GM18508 (cell line): ENCODE data around the gene KCNH2.

Source experiments
- ATAC-seq: cut with Tn5 transposase; IDR thresholded peaks from one replicate; pipeline ENCODE4 v1.9.1; 2021; ENCODE audit warnings: moderate number of reproducible peaks; ENCODE audit not compliant: insufficient read depth, unreplicated experiment

The KCNH2 gene

GRCh38 chr7:150962553-150963399, 15.3 kb downstream of the KCNH2 start:
- ATAC-seq = no peak

GRCh38 chr7:150962290-150962552, 15.9 kb downstream of the KCNH2 start:
- ATAC-seq = no peak

- no peak for ATAC-seq
Observed at GRCh38 chr7:150961510-150962289, 16.4 kb downstream of the KCNH2 start.

GRCh38 chr7:150959739-150960734, 18.1 kb downstream of the KCNH2 start:
- ATAC-seq = no peak

- ATAC-seq = no peak
Observed at GRCh38 chr7:150959081-150959480, 19.0 kb downstream of the KCNH2 start.

GRCh38 chr7:150958597-150958996, 19.5 kb downstream of the KCNH2 start:
- ATAC-seq = no peak

- no peak for ATAC-seq
Observed at GRCh38 chr7:150958062-150958552, 20.0 kb downstream of the KCNH2 start.

GRCh38 chr7:150957133-150958020, 20.7 kb downstream of the KCNH2 start:
- no peak for ATAC-seq

GRCh38 chr7:150956395-150957132, 21.6 kb downstream of the KCNH2 start:
- ATAC-seq = no peak

GRCh38 chr7:150955519-150956394, 22.4 kb downstream of the KCNH2 start:
- no peak for ATAC-seq

GRCh38 chr7:150954986-150955518, 23.1 kb downstream of the KCNH2 start:
- ATAC-seq = no peak

GRCh38 chr7:150954201-150954985, 23.7 kb downstream of the KCNH2 start:
- no peak for ATAC-seq

GRCh38 chr7:150953061-150953997, 24.8 kb downstream of the KCNH2 start:
- ATAC-seq = no peak

- no peak for ATAC-seq
Observed at GRCh38 chr7:150952331-150953050, 25.6 kb downstream of the KCNH2 start.

GRCh38 chr7:150951521-150951920, 26.6 kb downstream of the KCNH2 start:
- no peak for ATAC-seq
